Keratinocyte (primary cell): Measurements from ENCODE around the gene ERFE. TPM values are rescaled to one million over a fixed set of nuclear protein-coding genes. Genes with fewer than 3 reads are reported as not detected.
"Not testable (repeated sequence)": the region's sequence is repeated elsewhere in the genome, so short reads cannot be mapped to it uniquely, and the experiment has no call there.

Source experiments
- DNase-seq: peaks from one replicate; pipeline ENCODE4 v3.0.0-alpha.2; 2011; ENCODE audit warnings: low read depth, missing footprints, low spot score
- FAIRE-seq: peaks from 2 replicates; lab custom pipeline; 2011; peaks lifted over from hg19 to GRCh38; lab: Jason Lieb, UNC
- H2AFZ ChIP-seq: 2 replicates; pipeline ENCODE4 v1.6.0; 2012; ENCODE audit warnings: low read length, control low read depth, inconsistent platforms; ENCODE audit not compliant: control insufficient read depth
- H3K27ac ChIP-seq: 2 replicates; pipeline ENCODE4 v1.5.1; 2011; ENCODE audit warnings: low read length; ENCODE audit not compliant: control insufficient read depth, insufficient read depth
- H3K27me3 ChIP-seq: 3 replicates; pipeline ENCODE4 v1.6.0; 2011; ENCODE audit warnings: low read length; ENCODE audit not compliant: control insufficient read depth, insufficient read depth; ENCODE audit errors: extremely low read depth
- H3K36me3 ChIP-seq, 2 experiments: 2 replicates in 1 of 2; 3 replicates in 1 of 2; pipeline ENCODE4 v1.5.1; 2011; ENCODE audit warnings: low read length in 2 of 2, mild to moderate bottlenecking in 1 of 2; ENCODE audit not compliant: control insufficient read depth in 2 of 2, insufficient read depth in 2 of 2; ENCODE audit errors: extremely low read depth in 1 of 2
- H3K4me1 ChIP-seq: 3 replicates; pipeline ENCODE4 v1.5.1; 2011; ENCODE audit warnings: low read length; ENCODE audit not compliant: control insufficient read depth, insufficient read depth; ENCODE audit errors: extremely low read depth
- H3K4me2 ChIP-seq: 3 replicates; pipeline ENCODE4 v1.6.0; 2011; ENCODE audit warnings: low read depth, low read length; ENCODE audit not compliant: control insufficient read depth, insufficient read depth; ENCODE audit errors: extremely low read depth
- H3K4me3 ChIP-seq, 3 experiments: fragments of 200-600 bp in 1 of 3; sonication (generic) in 1 of 3; 2 replicates in 2 of 3; 3 replicates in 1 of 3; pipeline ENCODE4 v1.5.1; 2011 to 2016; ENCODE audit warnings: low read length in 3 of 3, mild to moderate bottlenecking in 3 of 3, control low read depth in 2 of 3, inconsistent platforms in 1 of 3, low read depth in 1 of 3, mixed read lengths in 1 of 3, mixed run types in 1 of 3, moderate library complexity in 1 of 3; ENCODE audit not compliant: control insufficient read depth in 2 of 3, insufficient read depth in 2 of 3; ENCODE audit errors: extremely low read depth in 1 of 3
- H3K79me2 ChIP-seq: 2 replicates; pipeline ENCODE4 v1.6.0; 2012; ENCODE audit warnings: low read length; ENCODE audit not compliant: control insufficient read depth, insufficient read depth
- H3K9ac ChIP-seq: 3 replicates; pipeline ENCODE4 v1.6.0; 2011; ENCODE audit warnings: low read length; ENCODE audit not compliant: control insufficient read depth, insufficient read depth; ENCODE audit errors: extremely low read depth
- H3K9me1 ChIP-seq: 3 replicates; pipeline ENCODE4 v1.6.0; 2011; ENCODE audit warnings: low read length; ENCODE audit not compliant: control insufficient read depth, insufficient read depth; ENCODE audit errors: extremely low read depth
- H3K9me3 ChIP-seq: 2 replicates; pipeline ENCODE4 v1.5.1; 2012; ENCODE audit warnings: low read depth, low read length; ENCODE audit not compliant: control insufficient read depth
- H4K20me1 ChIP-seq: 3 replicates; pipeline ENCODE4 v1.6.0; 2011; ENCODE audit warnings: low read length; ENCODE audit not compliant: control insufficient read depth, insufficient read depth; ENCODE audit errors: extremely low read depth
- CTCF ChIP-seq, 3 experiments: IDR thresholded peaks in 1 of 3; conservative IDR thresholded peaks in 1 of 3; optimal IDR thresholded peaks in 1 of 3; 2 replicates in 2 of 3; 3 replicates in 1 of 3; pipeline versions ENCODE3 to v1.5.1; 2011; ENCODE audit warnings: low read length in 3 of 3, mild to moderate bottlenecking in 3 of 3, moderate library complexity in 2 of 3, control low read depth in 1 of 3, inconsistent platforms in 1 of 3; ENCODE audit not compliant: insufficient read depth in 2 of 3; ENCODE audit errors: extremely low read depth in 1 of 3
- EZH2 ChIP-seq: IDR thresholded peaks from one replicate; pipeline ENCODE4 v1.6.1; 2012; ENCODE audit warnings: inconsistent platforms, mild to moderate bottlenecking, low read length, moderate library complexity
- dilution Hi-C: fragments of 300-500 bp; cut with MboI; formaldehyde crosslinking; loops from one replicate; pipeline ENCODE4 v1.7.0; 2020; ENCODE audit warnings: low sequenced_read_pairs; ENCODE audit not compliant: extremely low pct_ligation_motif_present
- polyA plus RNA-seq, 5 experiments: library from polyadenylated mRNA; depleted of rRNA in 3 of 5; stranded (reverse) in 3 of 5; stranded (forward) in 1 of 5; unstranded in 1 of 5; fragments of >200 nt; gene quantifications; 1 replicate in 1 of 5; 2 replicates in 3 of 5; 3 replicates in 1 of 5; pipeline versions ENCODE4 v1.2.1 to v1.2.3, GENCODE V29; 2011 to 2012; ENCODE audit warnings: missing spikeins in 2 of 5, low read depth in 1 of 5, low replicate concordance in 1 of 5

ERFE gene
- polyA plus RNA-seq, 1 donor (not counting 4 experiments of a cell fraction or from before 2014, with no cell fraction given): 0.14 TPM

DNA sequence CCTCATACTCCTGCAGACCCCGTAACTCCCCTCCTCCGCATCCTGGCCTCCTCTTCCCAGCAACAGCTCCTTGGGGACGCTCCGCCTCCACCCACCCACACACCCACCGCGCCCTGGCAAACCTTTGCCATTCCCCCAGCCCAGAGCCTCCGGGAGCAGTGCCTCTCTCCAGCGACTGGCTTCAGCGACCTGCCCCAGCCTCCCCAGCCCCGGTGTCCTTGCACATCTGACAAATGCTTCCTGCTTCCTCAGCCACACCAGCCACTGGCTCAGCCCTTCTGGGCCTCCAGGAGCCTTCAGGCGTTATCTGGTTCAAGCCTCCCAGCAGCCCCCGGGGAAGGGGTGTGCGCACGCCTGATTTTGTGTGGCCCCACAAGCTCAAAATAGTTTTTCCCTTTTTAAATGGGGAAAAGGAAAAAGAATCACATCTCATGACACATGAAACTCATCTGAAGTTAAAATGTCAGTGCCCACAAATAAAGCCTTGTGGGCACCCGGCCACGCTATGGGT lies 44.4 kb upstream of the ERFE start:
- H3K79me2 ChIP-seq: no peaks in the 10 kb centered on the region
- dilution Hi-C loops: no loop called here
- no peaks in the 10 kb centered on the region for H4K20me1 ChIP-seq
- H3K9me1 ChIP-seq: no peaks in the 10 kb centered on the region
- H2AFZ ChIP-seq: no peak overlapping the region
- H3K4me3 ChIP-seq: no peak overlapping the region
- no peaks in the 10 kb centered on the region for H3K4me1 ChIP-seq
- H3K27me3 ChIP-seq: peaks cover 5% of the 10 kb centered on the region
- DNase-seq (no peak), FAIRE-seq (no peak)
- no peak overlapping the region for H3K9ac ChIP-seq
- TF ChIP-seq CTCF (optimal IDR thresholded peaks at IDR 0.05 in 1 of 3, IDR thresholded peaks at IDR 0.05 in 1 of 3, conservative IDR thresholded peaks at IDR 0.05 in 1 of 3; ENCODE audit: extremely low read depth in 1 of 3, insufficient read depth in 2 of 3, low read length in 3 of 3) (no peak), EZH2 (no peak)
- H3K36me3 ChIP-seq: no peaks in the 10 kb centered on the region
- no peaks in the 10 kb centered on the region for H3K9me3 ChIP-seq
- no peak overlapping the region for H3K4me2 ChIP-seq
- H3K27ac ChIP-seq: no peak overlapping the region

DNA sequence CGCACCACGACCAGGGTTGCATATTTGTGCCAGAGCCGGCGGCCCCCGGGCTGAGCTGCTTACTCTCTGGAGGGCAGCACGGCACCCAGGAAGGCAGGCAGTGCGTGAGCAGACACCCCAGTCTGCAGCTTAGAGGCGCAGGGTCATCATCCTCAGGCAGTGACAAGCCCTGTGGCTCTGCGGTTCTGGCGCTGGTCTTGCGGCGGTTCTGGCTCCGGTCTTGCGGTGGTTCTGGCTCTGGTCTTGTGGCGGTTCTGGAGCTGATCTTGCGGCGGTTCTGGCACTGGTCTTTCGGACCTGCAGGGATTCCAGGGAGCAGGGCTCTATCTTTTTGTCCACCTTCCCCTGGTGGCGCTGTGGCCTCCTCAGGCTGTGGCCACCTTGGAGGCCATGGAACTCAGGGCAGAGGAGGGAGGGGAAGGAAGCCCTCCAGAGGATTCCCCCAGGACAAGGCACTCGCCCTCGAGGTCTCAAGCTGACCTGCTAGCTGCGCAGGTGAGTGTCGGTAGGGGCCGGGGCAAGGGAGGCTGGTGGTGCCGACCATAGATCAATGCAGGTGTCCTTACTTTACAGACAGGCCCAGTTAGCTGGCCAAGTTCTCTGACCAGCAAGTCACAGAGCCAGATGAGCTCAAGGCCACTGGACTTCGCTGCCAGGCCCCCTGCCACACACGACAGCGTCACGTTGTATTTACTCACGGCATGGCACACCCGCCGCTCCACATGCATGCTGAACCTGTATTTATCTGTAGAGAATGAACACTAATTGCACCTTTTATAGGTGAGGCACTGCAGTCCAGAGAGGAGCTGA lies 43.7 kb upstream of the ERFE start:
- H3K27me3 ChIP-seq: peaks cover 12% of the 10 kb centered on the region
- no peaks in the 10 kb centered on the region for H4K20me1 ChIP-seq
- no peak overlapping the region for H3K9ac ChIP-seq
- H3K79me2 ChIP-seq: no peaks in the 10 kb centered on the region
- H3K27ac ChIP-seq: no peak overlapping the region
- dilution Hi-C loops: no loop called here
- DNase-seq (no peak), FAIRE-seq (no peak)
- no peak overlapping the region for H3K4me2 ChIP-seq
- no peaks in the 10 kb centered on the region for H3K9me3 ChIP-seq
- no peak for TF ChIP-seq CTCF (optimal IDR thresholded peaks at IDR 0.05 in 1 of 3, IDR thresholded peaks at IDR 0.05 in 1 of 3, conservative IDR thresholded peaks at IDR 0.05 in 1 of 3; ENCODE audit: extremely low read depth in 1 of 3, insufficient read depth in 2 of 3, low read length in 3 of 3)
- no peak for TF ChIP-seq EZH2
- no peak overlapping the region for H2AFZ ChIP-seq
- H3K4me3 ChIP-seq: no peak overlapping the region
- H3K9me1 ChIP-seq: no peaks in the 10 kb centered on the region
- no peaks in the 10 kb centered on the region for H3K4me1 ChIP-seq
- no peaks in the 10 kb centered on the region for H3K36me3 ChIP-seq

- DNase-seq, FAIRE-seq, dilution Hi-C loops, H4K20me1 ChIP-seq, H3K9ac ChIP-seq, H2AFZ ChIP-seq, H3K4me3 ChIP-seq, H3K79me2 ChIP-seq, H3K4me2 ChIP-seq, H3K36me3 ChIP-seq, H3K4me1 ChIP-seq, H3K9me1 ChIP-seq, H3K9me3 ChIP-seq, H3K27ac ChIP-seq: not testable (repeated sequence)
- H3K27me3 ChIP-seq: peaks cover 18% of the 10 kb centered on the region
Measured at GRCh38 chr2:238115709-238116108, 43.1 kb upstream of the ERFE start.
